Neural progenitor cell (in vitro differentiated cells): Measurements from ENCODE around the gene PIAS1. TPM values are rescaled to one million over a fixed set of nuclear protein-coding genes. Genes with fewer than 3 reads are reported as not detected.

ENCODE experiments used
- DNase-seq: peaks from one replicate; pipeline ENCODE4 v3.0.0-alpha.2; 2016; ENCODE audit warnings: low spot score
- H2AFZ ChIP-seq: fragments of 200-600 bp; sonication (generic); replicated peaks from 2 replicates; pipeline ENCODE4 v1.6.1; 2016; ENCODE audit warnings: antibody characterized with exemption
- H3F3A ChIP-seq: fragments of 200-600 bp; sonication (generic); 2 replicates; pipeline ENCODE4 v1.6.1; 2016; ENCODE audit warnings: antibody characterized with exemption, low read depth
- H3K27ac ChIP-seq: fragments of 200-600 bp; sonication (generic); 2 replicates; pipeline ENCODE4 v1.5.1; 2016; ENCODE audit warnings: mild to moderate bottlenecking
- H3K27me3 ChIP-seq: fragments of 200-600 bp; sonication (generic); 2 replicates; pipeline ENCODE4 v1.6.1; 2016; ENCODE audit warnings: mild to moderate bottlenecking, moderate library complexity
- H3K36me3 ChIP-seq: fragments of 200-600 bp; sonication (generic); 2 replicates; pipeline ENCODE4 v1.5.1; 2016
- H3K4me1 ChIP-seq: fragments of 200-600 bp; sonication (generic); 2 replicates; pipeline ENCODE4 v1.6.1; 2016; ENCODE audit warnings: mixed run types
- H3K4me2 ChIP-seq: fragments of 200-600 bp; sonication (generic); 2 replicates; pipeline ENCODE4 v1.6.1; 2016
- H3K4me3 ChIP-seq: fragments of 200-600 bp; sonication (generic); 2 replicates; pipeline ENCODE4 v1.5.1; 2016
- H3K79me2 ChIP-seq: fragments of 200-600 bp; sonication (generic); 2 replicates; pipeline ENCODE4 v1.6.1; 2016; ENCODE audit warnings: low read depth
- H3K9ac ChIP-seq: fragments of 200-600 bp; sonication (generic); 2 replicates; pipeline ENCODE4 v1.6.1; 2016
- H3K9me3 ChIP-seq: fragments of 200-600 bp; sonication (generic); 2 replicates; pipeline ENCODE4 v1.5.1; 2016; ENCODE audit warnings: low read depth
- H4K20me1 ChIP-seq: fragments of 200-600 bp; sonication (generic); 2 replicates; pipeline ENCODE4 v1.6.1; 2016; ENCODE audit warnings: low read depth
- H3K27ac Mint-ChIP-seq: 3 replicates; pipeline ENCODE4 v1.8.0; 2021; ENCODE audit warnings: mixed read lengths
- H3K27me3 Mint-ChIP-seq: 2 replicates; pipeline ENCODE4 v1.8.0; 2022; ENCODE audit warnings: low read depth, mild to moderate bottlenecking, inconsistent platforms, moderate library complexity, mixed read lengths; ENCODE audit not compliant: insufficient read depth
- H3K36me3 Mint-ChIP-seq: 3 replicates; pipeline ENCODE4 v1.8.0; 2021; ENCODE audit warnings: mixed read lengths
- H3K4me1 Mint-ChIP-seq: 3 replicates; pipeline ENCODE4 v1.8.0; 2021; ENCODE audit warnings: mixed read lengths
- H3K4me3 Mint-ChIP-seq: 3 replicates; pipeline ENCODE4 v1.8.0; 2021; ENCODE audit warnings: mild to moderate bottlenecking, moderate library complexity, mixed read lengths
- H3K9me3 Mint-ChIP-seq: 3 replicates; pipeline ENCODE4 v1.8.0; 2020; ENCODE audit warnings: mixed read lengths
- CTCF ChIP-seq: fragments of 200-600 bp; sonication (generic); IDR thresholded peaks from 2 replicates; pipeline ENCODE4 v1.5.1; 2017; ENCODE audit warnings: antibody characterized with exemption, mild to moderate bottlenecking
- EZH2 ChIP-seq: fragments of 200-600 bp; sonication (generic); IDR thresholded peaks from 2 replicates; pipeline ENCODE4 v1.6.1; 2017; ENCODE audit warnings: antibody characterized with exemption, mild to moderate bottlenecking, moderate library complexity
- EZH2phosphoT487 ChIP-seq: fragments of 200-600 bp; sonication (generic); IDR thresholded peaks from 2 replicates; pipeline ENCODE4 v1.6.1; 2017; ENCODE audit warnings: antibody characterized with exemption
- total RNA-seq: library from RNA; depleted of rRNA; stranded (reverse); fragments of >200 nt; gene quantifications from 2 replicates; pipeline ENCODE4 v1.2.3, GENCODE V29; 2015; ENCODE audit warnings: low replicate concordance

PIAS1 gene
- total RNA-seq, 1 donor from 2014 or later: 34.6 TPM

DNA sequence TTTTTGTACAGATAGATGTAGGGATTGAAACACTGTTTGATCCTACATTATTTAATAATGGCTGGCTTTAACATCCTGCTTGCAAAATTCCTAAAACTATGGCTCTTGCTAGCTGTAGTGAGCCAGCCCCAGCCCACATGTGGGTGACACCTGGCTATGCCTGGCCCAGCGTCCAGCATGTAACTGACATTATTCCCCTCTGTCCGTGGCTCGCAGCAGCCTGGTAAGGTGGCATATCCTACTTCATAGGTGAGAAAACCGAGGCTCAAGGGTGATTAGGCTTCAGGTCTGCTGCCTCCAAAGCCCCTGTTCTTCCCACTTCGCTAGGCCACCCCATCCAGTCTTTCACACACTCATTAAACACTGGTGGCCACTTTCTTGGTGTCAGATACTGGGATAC is 149.4 kb downstream of the PIAS1 start:
- no peak overlapping the region for H3K4me2 ChIP-seq
- peaks cover 8% of the 10 kb centered on the region for H3K27me3 Mint-ChIP-seq
- H2AFZ ChIP-seq: no peak overlapping the region
- H3K4me1 Mint-ChIP-seq: peaks cover 41% of the 10 kb centered on the region
- H4K20me1 ChIP-seq: peaks cover 85% of the 10 kb centered on the region
- TF ChIP-seq EZH2phosphoT487 (no peak), EZH2 (no peak), CTCF (no peak)
- H3K79me2 ChIP-seq: no peaks in the 10 kb centered on the region
- no peaks in the 10 kb centered on the region for H3K9me3 Mint-ChIP-seq
- no peaks in the 10 kb centered on the region for H3K9me3 ChIP-seq
- no peak overlapping the region for H3K27ac ChIP-seq
- H3K4me3 ChIP-seq: no peak overlapping the region
- H3K4me3 Mint-ChIP-seq: no peak overlapping the region
- peaks cover 48% of the 10 kb centered on the region for H3K4me1 ChIP-seq
- H3F3A ChIP-seq: peaks cover 22% of the 10 kb centered on the region
- peaks cover 18% of the 10 kb centered on the region for H3K27me3 ChIP-seq
- no peak for DNase-seq
- peaks cover 2% of the 10 kb centered on the region for H3K36me3 Mint-ChIP-seq
- no peak overlapping the region for H3K27ac Mint-ChIP-seq
- H3K9ac ChIP-seq: no peak overlapping the region
- no peaks in the 10 kb centered on the region for H3K36me3 ChIP-seq

GRCh38 chr15:68203956-68204355 is 149.8 kb downstream of the PIAS1 start:
- H3K27ac ChIP-seq: no peak overlapping the region
- peaks cover 8% of the 10 kb centered on the region for H3K27me3 Mint-ChIP-seq

GRCh38 chr15:68204361-68204760 is 150.2 kb downstream of the PIAS1 start:
- H3K36me3 Mint-ChIP-seq: peaks cover 2% of the 10 kb centered on the region
- H3K9me3 Mint-ChIP-seq: no peaks in the 10 kb centered on the region
- no peaks in the 10 kb centered on the region for H3K79me2 ChIP-seq
- H3K4me1 Mint-ChIP-seq: peaks cover 39% of the 10 kb centered on the region
- no peak overlapping the region for H3K4me2 ChIP-seq
- H2AFZ ChIP-seq: no peak overlapping the region
- no peak overlapping the region for H3K4me3 ChIP-seq
- no peaks in the 10 kb centered on the region for H3K9me3 ChIP-seq
- no peak overlapping the region for H3K9ac ChIP-seq
- peaks cover 22% of the 10 kb centered on the region for H3F3A ChIP-seq
- no peak overlapping the region for H3K27ac Mint-ChIP-seq
- H3K4me3 Mint-ChIP-seq: no peak overlapping the region
- no peak for DNase-seq
- no peaks in the 10 kb centered on the region for H3K36me3 ChIP-seq
- H3K27me3 ChIP-seq: peaks cover 18% of the 10 kb centered on the region
- H3K4me1 ChIP-seq: peaks cover 47% of the 10 kb centered on the region
- H4K20me1 ChIP-seq: peaks cover 82% of the 10 kb centered on the region
- TF ChIP-seq EZH2phosphoT487 (no peak), CTCF (no peak), EZH2 (no peak)
- no peak overlapping the region for H3K27ac ChIP-seq
- H3K27me3 Mint-ChIP-seq: peaks cover 8% of the 10 kb centered on the region

More at GRCh38 chr15:68203956-68204355, 149.8 kb downstream of the PIAS1 start:
- no peaks in the 10 kb centered on the region for H3K36me3 ChIP-seq
- no peak overlapping the region for H2AFZ ChIP-seq
- peaks cover 18% of the 10 kb centered on the region for H3K27me3 ChIP-seq
- H4K20me1 ChIP-seq: peaks cover 82% of the 10 kb centered on the region
- H3F3A ChIP-seq: peaks cover 22% of the 10 kb centered on the region
- H3K79me2 ChIP-seq: no peaks in the 10 kb centered on the region
- H3K4me1 ChIP-seq: peaks cover 48% of the 10 kb centered on the region
- Mint-ChIP-seq H3K9me3 (no peaks in the 10 kb centered on the region), H3K27ac (no peak overlapping the region), H3K4me1 (peaks cover 41% of the 10 kb centered on the region), H3K36me3 (peaks cover 2% of the 10 kb centered on the region), H3K4me3 (no peak overlapping the region)
- TF ChIP-seq EZH2phosphoT487: no peak
- no peak for TF ChIP-seq CTCF
- no peak for TF ChIP-seq EZH2
- no peaks in the 10 kb centered on the region for H3K9me3 ChIP-seq
- no peak overlapping the region for H3K4me3 ChIP-seq
- no peak for DNase-seq
- H3K4me2 ChIP-seq: no peak overlapping the region
- no peak overlapping the region for H3K9ac ChIP-seq
